ENCODE results near the gene SMYD3. TPM values are rescaled to one million over a fixed set of nuclear protein-coding genes. Genes with fewer than 3 reads are reported as not detected.

The SMYD3 gene
- total and polyA plus RNA-seq, 9 of the 15 experiments (the other 6 are each of a cell fraction or from before 2014, with no cell fraction given): 128 to 440 (median 197) TPM

- TF ChIP-seq KDM4B (IDR thresholded peaks at IDR 0.05; ENCODE audit: borderline replicate concordance in 2 of 2, low read depth in 1 of 2): 0 out of 4 replicates have a peak, but pooled peaks of 1 of the 2 experiments have one; percentile 38
- TF ChIP-seq GTF2F1 (IDR thresholded peaks at IDR 0.05; ENCODE audit: low read depth, low read length): no peak
- no peak for TF ChIP-seq ELF4 (CRISPR knock-in tag; IDR thresholded peaks at IDR 0.05)
- TF ChIP-seq LCOR (CRISPR knock-in tag; IDR thresholded peaks at IDR 0.05): peak; percentile 98
- peak; percentile 52; the same call in 1 of the 2 replicates for TF ChIP-seq VEZF1 (CRISPR knock-in tag; IDR thresholded peaks at IDR 0.05)
- no peak for TF ChIP-seq MCM7 (IDR thresholded peaks at IDR 0.05)
- TF ChIP-seq ZBTB1 (CRISPR knock-in tag; IDR thresholded peaks at IDR 0.05; ENCODE audit: borderline replicate concordance, low read depth): no peak
- peak in 1 of 2 experiments; percentile 18 for TF ChIP-seq AFF1 (IDR thresholded peaks at IDR 0.05; ENCODE audit: low read depth in 1 of 2, partially characterized antibody in 2 of 2)
- TF ChIP-seq ZNF263 (CRISPR knock-in tag; IDR thresholded peaks at IDR 0.05; ENCODE audit: borderline replicate concordance): no peak
- no peak for TF ChIP-seq UBTF (IDR thresholded peaks at IDR 0.05; ENCODE audit: borderline replicate concordance in 1 of 2, low read depth in 2 of 2, low read length in 2 of 2)
- no peak for TF ChIP-seq ADNP (tag; IDR thresholded peaks at IDR 0.05)
- TF ChIP-seq SMC3 (conservative IDR thresholded peaks at IDR 0.05; ENCODE audit: insufficient read depth, low read depth, low read length): no peak
- TF ChIP-seq NFRKB (IDR thresholded peaks at IDR 0.05; ENCODE audit: low read depth): no peak; the same call in 1 of the 2 replicates
- no peak for TF ChIP-seq ZKSCAN3 (CRISPR knock-in tag; IDR thresholded peaks at IDR 0.05)
- TF ChIP-seq ZNF592 (IDR thresholded peaks at IDR 0.05): peak; percentile 35; the same call in 1 of the 2 replicates
These were observed 518.5 kb downstream of the SMYD3 start (continued) for GRCh38 chr1:245988393-245989078.

Measured in K562 (cell line).